ENCODE data around the gene JHY. TPM values are rescaled to one million over a fixed set of nuclear protein-coding genes. Genes with fewer than 3 reads are reported as not detected.

Gene JHY
- total RNA-seq, 1 experiment from 2014 or later = 3.0 TPM

GRCh38 chr11:122872046-122872445, 10.5 kb upstream of the JHY start:
- no peak for DNase-seq (ENCODE audit: unreplicated experiment)
- no peak for TF ChIP-seq CTCF (IDR thresholded peaks at IDR 0.05; ENCODE audit: unreplicated experiment)
- H3K9me3 Mint-ChIP-seq (ENCODE audit: unreplicated experiment) = no peaks in the 10 kb centered on the region
- H3K4me1 Mint-ChIP-seq (ENCODE audit: insufficient read depth, unreplicated experiment) = no peaks in the 10 kb centered on the region
- intact Hi-C loops (cut with micrococcal nuclease) = no loop called here
- H3K36me3 Mint-ChIP-seq (ENCODE audit: insufficient read depth, unreplicated experiment) = no peaks in the 10 kb centered on the region
- no peaks in the 10 kb centered on the region for H3K27me3 Mint-ChIP-seq (ENCODE audit: insufficient read depth, unreplicated experiment)
- CTCF ChIA-PET = interaction anchor here (0.6 to 3.3 kb wide), 7 partner anchors 8 to 182 kb away, joined by 3 to 20 read pairs (median 4); no protein-coding TSS in a partner anchor
- no TSS peak for BruUV-seq (replicated peaks)
- POLR2A ChIA-PET = no interaction called here
- no peak overlapping the region for H3K4me3 Mint-ChIP-seq (ENCODE audit: unreplicated experiment)
- H3K27ac Mint-ChIP-seq (ENCODE audit: low read depth, unreplicated experiment) = no peak overlapping the region

- no peak for TF ChIP-seq CTCF (IDR thresholded peaks at IDR 0.05; ENCODE audit: unreplicated experiment)
- DNase-seq (ENCODE audit: unreplicated experiment) = no peak
- H3K27ac Mint-ChIP-seq (ENCODE audit: low read depth, unreplicated experiment) = no peak overlapping the region
- no peaks in the 10 kb centered on the region for H3K27me3 Mint-ChIP-seq (ENCODE audit: insufficient read depth, unreplicated experiment)
- no peaks in the 10 kb centered on the region for H3K9me3 Mint-ChIP-seq (ENCODE audit: unreplicated experiment)
- ChIA-PET POLR2A (interaction anchor here (1.7 kb wide), 1 partner anchor 8 kb away, joined by 6 read pairs; the partner anchor contains the start of gene JHY), CTCF (interaction anchor here (0.7 to 1.5 kb wide), 5 partner anchors 8 to 181 kb away, joined by 3 to 11 read pairs (median 4); no protein-coding TSS in a partner anchor)
- H3K4me3 Mint-ChIP-seq (ENCODE audit: unreplicated experiment) = no peak overlapping the region
- intact Hi-C loops (cut with micrococcal nuclease) = no loop called here
- no peaks in the 10 kb centered on the region for H3K36me3 Mint-ChIP-seq (ENCODE audit: insufficient read depth, unreplicated experiment)
- no TSS peak for BruUV-seq (replicated peaks)
- H3K4me1 Mint-ChIP-seq (ENCODE audit: insufficient read depth, unreplicated experiment) = no peaks in the 10 kb centered on the region
Measured at GRCh38 chr11:122874991-122875390, 7.6 kb upstream of the JHY start.

GRCh38 chr11:122877732-122878131, 4.8 kb upstream of the JHY start:
- Mint-ChIP-seq H3K36me3 (ENCODE audit: insufficient read depth, unreplicated experiment) (no peaks in the 10 kb centered on the region), H3K27ac (ENCODE audit: low read depth, unreplicated experiment) (no peak overlapping the region), H3K4me1 (ENCODE audit: insufficient read depth, unreplicated experiment) (no peaks in the 10 kb centered on the region), H3K9me3 (ENCODE audit: unreplicated experiment) (no peaks in the 10 kb centered on the region), H3K4me3 (ENCODE audit: unreplicated experiment) (no peak overlapping the region), H3K27me3 (ENCODE audit: insufficient read depth, unreplicated experiment) (no peaks in the 10 kb centered on the region)
- CTCF ChIA-PET = no interaction called here
- TF ChIP-seq CTCF (IDR thresholded peaks at IDR 0.05; ENCODE audit: unreplicated experiment) = no peak
- intact Hi-C loops (cut with micrococcal nuclease) = no loop called here
- no TSS peak for BruUV-seq (replicated peaks)
- DNase-seq (ENCODE audit: unreplicated experiment) = no peak
- POLR2A ChIA-PET = no interaction called here

- POLR2A ChIA-PET = interaction anchor here (0.5 to 0.6 kb wide), 2 partner anchors 10 to 60 kb away, joined by 3 read pairs; no protein-coding TSS in a partner anchor
- Mint-ChIP-seq H3K27ac (ENCODE audit: low read depth, unreplicated experiment) (no peak overlapping the region), H3K4me1 (ENCODE audit: insufficient read depth, unreplicated experiment) (peaks cover 7% of the 10 kb centered on the region), H3K27me3 (ENCODE audit: insufficient read depth, unreplicated experiment) (no peaks in the 10 kb centered on the region), H3K36me3 (ENCODE audit: insufficient read depth, unreplicated experiment) (no peaks in the 10 kb centered on the region), H3K9me3 (ENCODE audit: unreplicated experiment) (no peaks in the 10 kb centered on the region), H3K4me3 (ENCODE audit: unreplicated experiment) (no peak overlapping the region)
- intact Hi-C loops (cut with micrococcal nuclease) = no loop called here
- no peak for TF ChIP-seq CTCF (IDR thresholded peaks at IDR 0.05; ENCODE audit: unreplicated experiment)
- CTCF ChIA-PET = interaction anchor here (0.6 to 1.9 kb wide), 9 partner anchors 9 to 1512 kb away, joined by 3 to 7 read pairs (median 4); no protein-coding TSS in a partner anchor
- no TSS peak for BruUV-seq (replicated peaks)
- no peak for DNase-seq (ENCODE audit: unreplicated experiment)
Measured at GRCh38 chr11:122879785-122880184, 2.8 kb upstream of the JHY start.

Data from MCF 10A (cell line).